K562 (cell line): ENCODE data around the gene TLL1. TPM values are rescaled to one million over a fixed set of nuclear protein-coding genes. Genes with fewer than 3 reads are reported as not detected.

Experiments
- ATAC-seq: fragments of 200-7000 bp; cut with Tn5 transposase; 3 replicates; pipeline ENCODE4 v1.9.1; 2020; ENCODE audit warnings: moderate library complexity
- BruUV-seq: library from RNA; stranded (reverse); fragments of 400-500 nt; replicated peaks from 2 replicates; lab custom pipeline; 2021; lab: Mats Ljungman, UMichigan
- CTCF ChIA-PET: fragments of 300-600 bp; formaldehyde crosslinking; extraction: SDS; loops from one replicate; lab custom pipeline; 2021; ENCODE audit warnings: low intra/inter-chr PET ratio; lab: Yijun Ruan, JAX
- POLR2A ChIA-PET: fragments of 300-600, 350-650 bp; sonication (Branson Sonifier 250); formaldehyde crosslinking; extraction: SDS; loops from one replicate; lab custom pipeline; 2021; ENCODE audit warnings: antibody characterized with exemption, inconsistent platforms; lab: Yijun Ruan, JAX
- DNase-seq, 4 experiments: peaks; one replicate each; pipeline versions ENCODE4 v3.0.0 to v3.0.0-alpha.2; 2011 to 2018; ENCODE audit warnings: low spot score in 3 of 4, mixed read lengths in 3 of 4; ENCODE audit errors: extremely low read depth in 1 of 4
- FAIRE-seq: peaks from 2 replicates; lab custom pipeline; 2011; peaks lifted over from hg19 to GRCh38; lab: Jason Lieb, UNC
- H2AFZ ChIP-seq: 2 replicates; pipeline ENCODE4 v1.6.0; 2011; ENCODE audit warnings: low read depth, low read length, control low read depth, inconsistent platforms
- H3K27ac ChIP-seq: fragments of 200-600 bp; 3 replicates; pipeline ENCODE4 v1.8.0; 2011; ENCODE audit warnings: low read depth, mild to moderate bottlenecking, control low read depth, inconsistent platforms, low read length, moderate library complexity, mixed read lengths; ENCODE audit errors: extremely low read depth
- H3K27me3 ChIP-seq, 2 experiments: fragments of 300-600 bp in 1 of 2; 2 replicates in 1 of 2; 3 replicates in 1 of 2; pipeline versions ENCODE4 v1.6.0 to v1.8.0; 2011; ENCODE audit warnings: inconsistent platforms in 2 of 2, low read length in 2 of 2, mild to moderate bottlenecking in 1 of 2, mixed read lengths in 1 of 2, moderate library complexity in 1 of 2; ENCODE audit not compliant: control insufficient read depth in 2 of 2, insufficient read depth in 2 of 2
- H3K36me3 ChIP-seq: fragments of 300-600 bp; 3 replicates; pipeline ENCODE4 v1.8.0; 2011; ENCODE audit warnings: mild to moderate bottlenecking, low read length, inconsistent platforms; ENCODE audit not compliant: control insufficient read depth, insufficient read depth
- H3K4me1 ChIP-seq, 2 experiments: fragments of 200-600 bp in 1 of 2; replicated peaks in 1 of 2; 2 replicates in 1 of 2; 3 replicates in 1 of 2; pipeline versions ENCODE4 v1.5.1 to v1.8.0; 2011; ENCODE audit warnings: inconsistent platforms in 2 of 2, low read length in 2 of 2, mild to moderate bottlenecking in 1 of 2, mixed read lengths in 1 of 2, moderate library complexity in 1 of 2; ENCODE audit not compliant: control insufficient read depth in 2 of 2, insufficient read depth in 2 of 2
- H3K4me2 ChIP-seq: 2 replicates; pipeline ENCODE4 v1.6.1; 2011; ENCODE audit warnings: low read length, control low read depth, inconsistent platforms, mixed read lengths; ENCODE audit not compliant: insufficient read depth
- H3K4me3 ChIP-seq: fragments of 200-600 bp; sonication (generic), shearing (Covaris generic); 2 replicates; pipeline ENCODE4 v1.5.1; 2016; ENCODE audit warnings: control low read depth, inconsistent platforms
- H3K79me2 ChIP-seq: fragments of 200-600 bp; 3 replicates; pipeline ENCODE4 v1.8.0; 2011; ENCODE audit warnings: low read length, inconsistent platforms; ENCODE audit not compliant: control insufficient read depth, insufficient read depth
- H3K9ac ChIP-seq, 2 experiments: 2 replicates each; pipeline versions ENCODE4 v1.6.0 to v1.6.1; 2011; ENCODE audit warnings: low read depth in 2 of 2, low read length in 2 of 2, control low read depth in 1 of 2, inconsistent platforms in 1 of 2, mild to moderate bottlenecking in 1 of 2, mixed read lengths in 1 of 2; ENCODE audit not compliant: insufficient read depth in 1 of 2
- H3K9me1 ChIP-seq: one replicate; pipeline ENCODE4 v1.6.0; 2011; ENCODE audit warnings: inconsistent platforms, mild to moderate bottlenecking, low read length, moderate library complexity; ENCODE audit not compliant: control insufficient read depth, insufficient read depth
- H3K9me3 ChIP-seq: replicated peaks from 2 replicates; pipeline ENCODE4 v1.5.1; 2011; ENCODE audit warnings: low read depth, low read length, inconsistent platforms; ENCODE audit not compliant: control insufficient read depth, insufficient read depth
- H4K20me1 ChIP-seq: replicated peaks from 2 replicates; pipeline ENCODE4 v1.6.1; 2011; ENCODE audit warnings: low read length, inconsistent platforms, mixed read lengths; ENCODE audit not compliant: control insufficient read depth, insufficient read depth
- NFATC3 ChIP-seq: fragments of 450-650 bp; IDR thresholded peaks from 2 replicates; pipeline ENCODE4 v1.6.1; 2017; ENCODE audit warnings: mild to moderate bottlenecking
- SPI1 ChIP-seq: IDR thresholded peaks from 2 replicates; pipeline ENCODE4 v1.6.1; 2011; ENCODE audit warnings: low read depth, low read length, control low read depth, borderline replicate concordance
- TGIF2 ChIP-seq: sonication (generic); formaldehyde crosslinking; IDR thresholded peaks from 2 replicates; pipeline ENCODE4 v1.8.1; 2022; ENCODE audit warnings: mild to moderate bottlenecking, missing genetic modification reagents, moderate library complexity
- WGBS: fragments of 100-300 bp; shearing (Covaris generic); methylation state at CpG from one replicate; pipeline ENCODE4 v1.1.6; 2016; ENCODE audit warnings: low coverage, mixed read lengths; ENCODE audit not compliant: insufficient coverage; ENCODE audit errors: missing lambda C conversion rate; 5-methylcytosine and 5-hydroxymethylcytosine counted together
- in situ Hi-C: fragments of 300-500 bp; cut with MboI; formaldehyde crosslinking; loops from 4 replicates; pipeline ENCODE4 v1.15.0; 2018; ENCODE audit warnings: inconsistent platforms, mixed read lengths
- intact Hi-C: fragments of 100-400 bp; cut with micrococcal nuclease; formaldehyde crosslinking; loops from 2 replicates; pipeline ENCODE4 v1.14.2; 2022
- polyA plus RNA-seq, 8 experiments: library from polyadenylated mRNA; depleted of rRNA in 4 of 8; stranded (reverse) in 5 of 8; unstranded in 3 of 8; fragments of >200 nt; fragmentation: Nextera tagmentation in 2 of 8; fragmentation: Illumina TruSeq in 1 of 8; extraction: Ambion mirVana in 2 of 8; extraction: Trizol in 1 of 8; gene quantifications; 2 replicates each; pipeline versions ENCODE4 v1.2.1 to v1.2.3, GENCODE V29; 2011 to 2014; ENCODE audit warnings: inconsistent platforms in 1 of 8, missing spikeins in 1 of 8
- total RNA-seq, 7 experiments: library from RNA; depleted of rRNA in 6 of 7; stranded (reverse); fragments of >200 nt in 6 of 7; fragmentation: Illumina TruSeq in 2 of 7; extraction: Trizol in 2 of 7; gene quantifications; 2 replicates each; pipeline versions ENCODE4 v1.2.1 to v1.2.3, GENCODE V29; 2011 to 2021; ENCODE audit warnings: low replicate concordance in 1 of 7
- TF ChIP-seq, protein P1 (sequence below), 2 experiments: fragments of 450-650 bp; IDR thresholded peaks; 2 replicates each; pipeline ENCODE4 v1.6.1; 2016; ENCODE audit warnings: mild to moderate bottlenecking in 2 of 2, borderline replicate concordance in 1 of 2, low read depth in 1 of 2, moderate library complexity in 1 of 2
- TF ChIP-seq, protein P2 (sequence below): fragments of 450-650 bp; formaldehyde crosslinking; IDR thresholded peaks from 2 replicates; pipeline ENCODE4 v1.4.0; 2022; ENCODE audit warnings: missing genetic modification characterization
- TF ChIP-seq, protein P3 (sequence below): fragments of 450-650 bp; formaldehyde crosslinking; IDR thresholded peaks from 2 replicates; pipeline ENCODE4 v1.4.0; 2020; ENCODE audit warnings: mild to moderate bottlenecking, moderate library complexity

Gene TLL1
- total and polyA plus RNA-seq, 9 of the 15 experiments (the other 6 are each of a cell fraction or from before 2014, with no cell fraction given): not detected

DNA sequence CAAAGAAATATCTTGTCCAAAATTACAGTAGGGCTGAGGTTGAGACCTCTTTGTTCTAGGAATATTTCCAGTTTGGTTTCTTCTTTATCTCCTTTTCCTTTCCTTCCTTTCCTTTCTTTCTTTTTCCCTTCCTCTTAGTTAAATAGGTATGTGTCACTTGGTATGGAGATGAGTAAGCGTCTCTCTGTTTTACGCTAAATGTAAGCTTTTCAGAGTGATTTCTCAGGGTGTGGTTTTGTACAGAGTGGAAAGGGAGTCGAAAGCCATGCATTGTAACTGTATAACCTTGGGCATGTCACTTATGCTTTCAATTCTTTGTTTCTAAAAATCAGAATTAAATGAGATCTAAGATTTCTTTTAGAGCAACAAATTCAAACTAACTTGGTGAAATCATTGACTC is 54.8 kb downstream of the TLL1 start:
- Histone ChIP-seq H3K36me3 (no peaks in the 10 kb centered on the region), H3K79me2 (no peaks in the 10 kb centered on the region), H2AFZ (no peak overlapping the region), H3K4me3 (no peak overlapping the region), H4K20me1 (no peaks in the 10 kb centered on the region), H3K27ac (no peak overlapping the region)
- ChIA-PET CTCF (no interaction called here), POLR2A (no interaction called here)
- ATAC-seq: no peak
- intact Hi-C loops (no loop called here), in situ Hi-C loops (no loop called here)
- TF ChIP-seq, protein P1, sequence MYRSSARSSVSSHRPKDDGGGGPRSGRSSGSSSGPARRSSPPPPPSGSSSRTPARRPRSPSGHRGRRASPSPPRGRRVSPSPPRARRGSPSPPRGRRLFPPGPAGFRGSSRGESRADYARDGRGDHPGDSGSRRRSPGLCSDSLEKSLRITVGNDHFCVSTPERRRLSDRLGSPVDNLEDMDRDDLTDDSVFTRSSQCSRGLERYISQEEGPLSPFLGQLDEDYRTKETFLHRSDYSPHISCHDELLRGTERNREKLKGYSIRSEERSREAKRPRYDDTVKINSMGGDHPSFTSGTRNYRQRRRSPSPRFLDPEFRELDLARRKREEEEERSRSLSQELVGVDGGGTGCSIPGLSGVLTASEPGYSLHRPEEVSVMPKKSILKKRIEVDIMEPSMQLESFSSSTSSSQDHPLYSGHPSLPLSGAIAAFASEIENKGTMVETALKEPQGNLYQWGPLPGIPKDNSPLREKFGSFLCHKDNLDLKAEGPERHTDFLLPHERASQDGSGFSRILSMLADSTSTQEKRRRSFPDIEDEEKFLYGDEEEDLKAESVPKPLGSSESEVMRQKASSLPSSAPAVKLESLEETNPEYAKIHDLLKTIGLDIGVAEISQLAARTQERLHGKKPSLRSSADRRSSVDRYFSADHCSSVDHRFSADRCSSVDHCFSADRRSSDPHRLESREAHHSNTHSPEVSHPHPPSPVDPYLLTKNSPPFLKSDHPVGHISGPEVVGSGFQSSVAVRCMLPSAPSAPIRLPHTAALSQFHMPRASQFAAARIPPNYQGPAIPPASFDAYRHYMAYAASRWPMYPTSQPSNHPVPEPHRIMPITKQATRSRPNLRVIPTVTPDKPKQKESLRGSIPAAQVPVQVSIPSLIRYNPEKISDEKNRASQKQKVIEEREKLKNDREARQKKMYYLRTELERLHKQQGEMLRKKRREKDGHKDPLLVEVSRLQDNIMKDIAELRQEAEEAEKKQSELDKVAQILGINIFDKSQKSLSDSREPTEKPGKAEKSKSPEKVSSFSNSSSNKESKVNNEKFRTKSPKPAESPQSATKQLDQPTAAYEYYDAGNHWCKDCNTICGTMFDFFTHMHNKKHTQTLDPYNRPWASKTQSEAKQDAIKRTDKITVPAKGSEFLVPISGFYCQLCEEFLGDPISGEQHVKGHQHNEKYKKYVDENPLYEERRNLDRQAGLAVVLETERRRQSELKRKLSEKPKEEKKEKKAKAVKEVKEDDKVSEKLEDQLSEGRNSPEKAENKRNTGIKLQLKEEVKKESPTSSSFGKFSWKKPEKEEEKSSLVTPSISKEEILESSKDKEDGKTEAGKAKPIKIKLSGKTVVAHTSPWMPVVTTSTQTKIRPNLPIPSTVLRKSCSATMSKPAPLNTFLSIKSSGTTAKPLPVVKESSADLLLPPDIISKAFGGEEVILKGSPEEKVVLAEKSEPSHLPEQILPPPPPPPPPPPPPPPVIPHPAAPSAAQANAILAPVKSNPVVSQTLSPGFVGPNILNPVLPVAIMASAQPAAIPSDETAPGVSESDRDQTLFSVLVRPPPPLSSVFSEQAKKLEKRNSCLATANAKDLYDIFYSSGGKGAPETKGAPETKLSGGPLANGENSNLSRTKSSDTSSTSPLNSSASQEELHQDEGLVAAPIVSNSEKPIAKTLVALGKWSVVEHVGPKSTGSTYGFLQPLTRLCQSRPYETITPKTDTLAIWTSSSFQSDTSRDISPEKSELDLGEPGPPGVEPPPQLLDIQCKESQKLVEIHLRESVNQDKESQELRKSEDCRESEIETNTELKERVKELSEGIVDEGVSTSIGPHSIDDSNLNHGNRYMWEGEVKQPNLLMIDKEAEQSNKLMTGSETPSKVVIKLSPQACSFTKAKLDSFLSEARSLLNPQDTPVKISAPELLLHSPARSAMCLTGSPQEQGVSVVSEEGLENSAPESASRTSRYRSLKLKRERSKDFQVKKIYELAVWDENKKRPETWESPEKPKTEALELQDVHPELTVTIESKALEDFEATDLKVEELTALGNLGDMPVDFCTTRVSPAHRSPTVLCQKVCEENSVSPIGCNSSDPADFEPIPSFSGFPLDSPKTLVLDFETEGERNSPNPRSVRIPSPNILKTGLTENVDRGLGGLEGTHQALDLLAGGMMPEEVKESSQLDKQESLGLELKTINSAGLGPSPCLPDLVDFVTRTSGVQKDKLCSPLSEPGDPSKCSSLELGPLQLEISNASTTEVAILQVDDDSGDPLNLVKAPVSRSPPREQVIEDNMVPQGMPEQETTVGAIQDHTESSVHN (IDR thresholded peaks at IDR 0.05; ENCODE audit: borderline replicate concordance in 1 of 2, low read depth in 1 of 2): no peak
- no peak for TF ChIP-seq TGIF2 (CRISPR knock-in tag)
- TF ChIP-seq, protein P2, sequence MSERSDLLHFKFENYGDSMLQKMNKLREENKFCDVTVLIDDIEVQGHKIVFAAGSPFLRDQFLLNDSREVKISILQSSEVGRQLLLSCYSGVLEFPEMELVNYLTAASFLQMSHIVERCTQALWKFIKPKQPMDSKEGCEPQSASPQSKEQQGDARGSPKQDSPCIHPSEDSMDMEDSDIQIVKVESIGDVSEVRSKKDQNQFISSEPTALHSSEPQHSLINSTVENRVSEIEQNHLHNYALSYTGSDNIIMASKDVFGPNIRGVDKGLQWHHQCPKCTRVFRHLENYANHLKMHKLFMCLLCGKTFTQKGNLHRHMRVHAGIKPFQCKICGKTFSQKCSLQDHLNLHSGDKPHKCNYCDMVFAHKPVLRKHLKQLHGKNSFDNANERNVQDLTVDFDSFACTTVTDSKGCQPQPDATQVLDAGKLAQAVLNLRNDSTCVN (CRISPR knock-in tag): no peak
- TF ChIP-seq NFATC3: no peak
- no peak for TF ChIP-seq SPI1
- TF ChIP-seq, protein P3, sequence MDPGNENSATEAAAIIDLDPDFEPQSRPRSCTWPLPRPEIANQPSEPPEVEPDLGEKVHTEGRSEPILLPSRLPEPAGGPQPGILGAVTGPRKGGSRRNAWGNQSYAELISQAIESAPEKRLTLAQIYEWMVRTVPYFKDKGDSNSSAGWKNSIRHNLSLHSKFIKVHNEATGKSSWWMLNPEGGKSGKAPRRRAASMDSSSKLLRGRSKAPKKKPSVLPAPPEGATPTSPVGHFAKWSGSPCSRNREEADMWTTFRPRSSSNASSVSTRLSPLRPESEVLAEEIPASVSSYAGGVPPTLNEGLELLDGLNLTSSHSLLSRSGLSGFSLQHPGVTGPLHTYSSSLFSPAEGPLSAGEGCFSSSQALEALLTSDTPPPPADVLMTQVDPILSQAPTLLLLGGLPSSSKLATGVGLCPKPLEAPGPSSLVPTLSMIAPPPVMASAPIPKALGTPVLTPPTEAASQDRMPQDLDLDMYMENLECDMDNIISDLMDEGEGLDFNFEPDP: no peak
- TF ChIP-seq, all 486 proteins: peak for 0
- H3K9ac ChIP-seq: no peak overlapping the region
- H3K9me1 ChIP-seq: no peaks in the 10 kb centered on the region
- H3K27me3 ChIP-seq: no peaks in the 10 kb centered on the region
- 0% methylated on average over 3 of the region's 3 CpGs for WGBS
- no peak overlapping the region for H3K4me2 ChIP-seq
- FAIRE-seq: no peak
- H3K9me3 ChIP-seq: no peaks in the 10 kb centered on the region
- DNase-seq: no peak
- no TSS peak for BruUV-seq
- H3K4me1 ChIP-seq: no peaks in the 10 kb centered on the region
